ENCODE results near the gene RGR. TPM values are rescaled to one million over a fixed set of nuclear protein-coding genes. Genes with fewer than 3 reads are reported as not detected.
A peak's percentile ranks its signal among the peaks of the same experiment; 100 is the strongest.

Gene RGR
- total RNA-seq, 1 donor from 2014 or later = 1.9 TPM

- DNase-seq (ENCODE audit: low spot score) = peak; percentile 38
- peak; percentile 52 for TF ChIP-seq CTCF (IDR thresholded peaks at IDR 0.05)
- no peak for TF ChIP-seq EZH2phosphoT487 (IDR thresholded peaks at IDR 0.05)
- H3K4me1 Mint-ChIP-seq = no peaks in the 10 kb centered on the region
Measured at GRCh38 chr10:84204122-84204521, 40.7 kb upstream of the RGR start.

GRCh38 chr10:84204610-84205009 lies 40.2 kb upstream of the RGR start:
- H4K20me1 ChIP-seq (ENCODE audit: low read depth) = no peaks in the 10 kb centered on the region
- no peaks in the 10 kb centered on the region for H3K36me3 ChIP-seq
- H3K27me3 ChIP-seq = no peaks in the 10 kb centered on the region
- H3K4me3 ChIP-seq = no peak overlapping the region
- Mint-ChIP-seq H3K36me3 (no peaks in the 10 kb centered on the region), H3K27ac (no peak overlapping the region), H3K4me1 (no peaks in the 10 kb centered on the region), H3K27me3 (ENCODE audit: insufficient read depth, low read depth) (peaks cover 9% of the 10 kb centered on the region), H3K9me3 (no peaks in the 10 kb centered on the region), H3K4me3 (no peak overlapping the region)
- no peak overlapping the region for H2AFZ ChIP-seq (replicated peaks)
- H3K27ac ChIP-seq = no peak overlapping the region
- H3K9me3 ChIP-seq (ENCODE audit: low read depth) = no peaks in the 10 kb centered on the region
- no peaks in the 10 kb centered on the region for H3F3A ChIP-seq (ENCODE audit: low read depth)
- TF ChIP-seq EZH2 (IDR thresholded peaks at IDR 0.05) (no peak), CTCF (IDR thresholded peaks at IDR 0.05) (no peak), EZH2phosphoT487 (IDR thresholded peaks at IDR 0.05) (no peak)
- no peak overlapping the region for H3K4me2 ChIP-seq
- no peaks in the 10 kb centered on the region for H3K4me1 ChIP-seq
- H3K9ac ChIP-seq = no peak overlapping the region
- H3K79me2 ChIP-seq (ENCODE audit: low read depth) = no peaks in the 10 kb centered on the region
- DNase-seq (ENCODE audit: low spot score) = no peak

More at GRCh38 chr10:84204122-84204521, 40.7 kb upstream of the RGR start:
- H3K4me2 ChIP-seq = no peak overlapping the region
- H4K20me1 ChIP-seq (ENCODE audit: low read depth) = no peaks in the 10 kb centered on the region
- Mint-ChIP-seq H3K4me3 (no peak overlapping the region), H3K27ac (no peak overlapping the region), H3K9me3 (no peaks in the 10 kb centered on the region), H3K36me3 (no peaks in the 10 kb centered on the region), H3K27me3 (ENCODE audit: insufficient read depth, low read depth) (peaks cover 9% of the 10 kb centered on the region)
- H3K4me3 ChIP-seq = no peak overlapping the region
- H3K9me3 ChIP-seq (ENCODE audit: low read depth) = no peaks in the 10 kb centered on the region
- no peaks in the 10 kb centered on the region for H3K27me3 ChIP-seq
- H2AFZ ChIP-seq (replicated peaks) = no peak overlapping the region
- H3K27ac ChIP-seq = no peak overlapping the region
- H3K9ac ChIP-seq = no peak overlapping the region
- no peaks in the 10 kb centered on the region for H3K79me2 ChIP-seq (ENCODE audit: low read depth)
- H3K4me1 ChIP-seq = no peaks in the 10 kb centered on the region
- H3K36me3 ChIP-seq = no peaks in the 10 kb centered on the region
- no peaks in the 10 kb centered on the region for H3F3A ChIP-seq (ENCODE audit: low read depth)

- H3K27ac Mint-ChIP-seq = no peak overlapping the region
- Histone ChIP-seq H4K20me1 (ENCODE audit: low read depth) (no peaks in the 10 kb centered on the region), H3K9me3 (ENCODE audit: low read depth) (no peaks in the 10 kb centered on the region), H3K9ac (no peak overlapping the region), H2AFZ (replicated peaks) (no peak overlapping the region), H3K4me1 (no peaks in the 10 kb centered on the region), H3K4me2 (no peak overlapping the region), H3K36me3 (no peaks in the 10 kb centered on the region), H3F3A (ENCODE audit: low read depth) (no peaks in the 10 kb centered on the region), H3K4me3 (no peak overlapping the region), H3K79me2 (ENCODE audit: low read depth) (no peaks in the 10 kb centered on the region), H3K27ac (no peak overlapping the region), H3K27me3 (no peaks in the 10 kb centered on the region)
- H3K4me3 Mint-ChIP-seq = no peak overlapping the region
- peak; percentile 74 for DNase-seq (ENCODE audit: low spot score)
- H3K9me3 Mint-ChIP-seq = no peaks in the 10 kb centered on the region
- TF ChIP-seq CTCF (IDR thresholded peaks at IDR 0.05) (peak; percentile 92), EZH2phosphoT487 (IDR thresholded peaks at IDR 0.05) (no peak), EZH2 (IDR thresholded peaks at IDR 0.05) (no peak)
- H3K36me3 Mint-ChIP-seq = no peaks in the 10 kb centered on the region
- H3K4me1 Mint-ChIP-seq = no peaks in the 10 kb centered on the region
- H3K27me3 Mint-ChIP-seq (ENCODE audit: insufficient read depth, low read depth) = peaks cover 9% of the 10 kb centered on the region
Measured at GRCh38 chr10:84205049-84205852, 39.6 kb upstream of the RGR start.
